ENCODE measurements around the gene UFM1.

GRCh38 chr13:38340624-38341023 lies 9.0 kb upstream of the UFM1 start:
- TF ChIP-seq CTCF (IDR thresholded peaks at IDR 0.05; ENCODE audit: low read depth, low read length) (no peak), EZH2phosphoT487 (IDR thresholded peaks at IDR 0.05; ENCODE audit: low read depth) (no peak)
